ENCODE measurements around the gene MAPKAPK3.

MAPKAPK3 gene

GRCh38 chr3:50617096-50617791 is at the start of gene MAPKAPK3:
MAPKAPK3 (plus strand) TSS chr3:50617151; CDS start chr3:50617566, 415 bp downstream.
- no peak for DNase-seq

DNA sequence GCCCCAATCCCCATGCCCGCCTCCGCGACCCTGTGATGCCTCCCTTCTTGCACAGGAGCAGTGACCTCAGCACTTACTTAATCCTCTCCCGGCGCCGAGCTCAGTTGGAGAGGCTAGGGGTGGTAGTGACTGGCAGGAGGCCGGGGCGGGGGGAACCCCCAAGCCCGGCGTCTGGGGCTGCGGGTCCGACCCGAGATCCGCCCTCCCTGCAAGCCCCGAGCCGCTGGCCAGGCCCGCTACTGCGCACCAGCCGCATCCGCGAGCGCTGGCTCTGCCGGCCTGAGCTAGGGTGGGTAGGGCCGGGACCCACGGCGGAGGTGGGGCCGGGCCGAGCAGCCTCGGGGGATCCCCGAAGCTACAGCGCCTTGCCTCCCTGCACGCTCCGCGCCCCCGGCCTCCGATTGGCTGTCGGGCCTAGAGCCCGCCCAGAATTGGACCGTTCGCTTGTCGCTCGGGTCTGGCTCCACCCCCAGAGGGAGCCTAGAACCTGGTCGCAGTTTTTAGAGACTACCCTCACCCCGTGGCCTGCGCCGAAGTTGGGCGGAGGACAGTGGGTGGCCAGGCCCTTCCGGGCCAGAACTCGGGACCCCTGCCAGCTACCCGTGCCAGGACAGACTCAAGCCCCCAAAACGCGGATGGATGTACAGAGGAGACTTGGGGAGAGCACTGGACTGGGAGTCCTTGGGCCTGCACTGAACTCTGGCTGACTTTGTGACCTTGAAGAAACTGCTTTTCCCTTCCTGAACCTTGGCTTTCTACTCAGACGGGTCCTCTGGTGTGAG is 49.4 kb upstream of the MAPKAPK3 start, which contains the start of gene C3orf18:
C3orf18 (minus strand) TSS at position 362 of the 782 bp plus-strand sequence. CDS start 2,048 bp downstream, outside the sequence.
- peak; percentile 93 for DNase-seq

- peak; percentile 90 for DNase-seq
Observed at GRCh38 chr3:50568947-50569749, 47.8 kb upstream of the MAPKAPK3 start, which contains the start of gene HEMK1. HEMK1 (plus strand) TSS chr3:50569522; CDS start chr3:50571105, 1,583 bp downstream.

DNA sequence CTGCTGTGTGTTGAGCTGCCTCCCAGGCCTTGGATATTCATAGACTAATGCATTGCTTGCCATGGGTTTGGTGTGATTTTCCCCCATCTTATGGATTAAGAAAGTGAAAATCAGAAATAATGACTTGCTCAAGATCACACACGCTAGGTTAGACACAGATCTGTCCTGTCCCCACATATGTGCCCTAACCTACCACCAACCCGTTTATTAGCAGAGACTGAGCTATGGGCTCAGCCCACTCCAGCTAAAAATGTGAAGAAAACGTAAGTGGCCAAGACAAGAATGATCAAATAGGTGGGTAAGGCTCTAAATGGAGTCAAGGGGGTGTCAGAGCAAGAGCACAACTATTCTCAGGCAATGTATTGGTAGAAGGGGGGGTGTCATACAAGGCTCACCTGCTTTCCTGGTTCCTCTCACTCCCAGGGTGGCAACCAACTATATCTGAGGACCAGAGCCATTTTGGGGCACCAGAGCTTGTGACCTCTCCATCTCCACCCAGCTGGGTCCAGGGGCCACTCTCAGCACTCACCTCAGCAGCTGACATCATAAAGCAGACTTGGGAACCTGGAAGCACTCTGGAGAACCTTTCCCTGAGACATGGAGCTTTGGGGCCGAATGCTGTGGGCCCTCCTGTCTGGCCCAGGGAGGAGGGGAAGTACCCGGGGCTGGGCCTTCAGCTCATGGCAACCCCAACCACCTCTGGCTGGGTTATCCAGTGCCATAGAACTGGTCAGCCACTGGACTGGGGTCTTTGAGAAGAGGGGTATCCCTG is 46.3 kb upstream of the MAPKAPK3 start:
- DNase-seq: no peak

DNA sequence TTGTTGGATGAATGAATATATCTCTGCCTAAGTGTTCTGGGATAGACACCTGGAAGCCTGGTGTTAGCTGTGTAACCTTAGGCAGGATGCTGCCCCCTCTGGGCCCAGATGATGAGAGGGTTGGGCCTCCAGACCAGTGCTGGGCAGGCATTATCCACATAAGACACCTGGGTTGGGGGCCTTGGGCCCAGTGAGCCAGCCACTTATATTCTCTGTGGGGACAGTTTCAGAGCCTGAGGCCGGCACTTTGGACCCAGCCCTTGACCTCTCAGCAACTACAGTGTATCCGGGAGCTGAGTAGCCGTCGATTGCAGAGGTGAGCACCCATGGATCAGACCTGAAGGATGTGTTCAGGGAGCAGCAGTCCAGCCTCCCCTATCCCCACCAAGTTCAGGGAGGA is 45.5 kb upstream of the MAPKAPK3 start:
- no peak for DNase-seq

- DNase-seq: peak; percentile 86
Observed at GRCh38 chr3:50572158-50572557, 44.8 kb upstream of the MAPKAPK3 start.

DNA sequence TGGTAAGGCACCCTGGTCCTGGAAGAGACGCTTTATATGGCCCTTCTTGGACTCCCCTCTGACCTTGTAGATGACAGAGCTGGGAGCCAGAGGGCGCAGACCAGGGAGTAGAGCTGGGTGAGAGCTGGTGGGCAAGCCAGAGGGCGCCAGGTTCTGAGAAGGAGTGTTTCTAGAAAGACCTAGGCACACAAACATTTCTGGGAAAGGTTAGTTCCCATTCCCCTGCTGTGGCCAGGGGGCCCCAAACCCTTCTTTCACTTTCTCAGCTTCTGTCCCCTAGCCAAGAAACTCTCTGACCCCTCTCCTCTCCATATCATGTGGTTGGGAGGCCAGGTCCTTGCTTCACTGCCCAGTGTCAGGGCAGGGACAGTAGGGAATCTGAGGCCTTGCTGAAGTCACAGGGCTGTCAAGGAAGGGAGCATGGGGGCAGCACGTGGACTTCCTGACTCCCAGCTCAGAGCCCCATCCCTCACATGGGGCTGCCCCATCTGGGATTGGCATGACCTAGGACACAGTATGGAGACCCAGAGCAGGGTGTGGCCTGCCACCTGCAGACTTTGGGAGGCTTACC is 44.1 kb upstream of the MAPKAPK3 start:
- DNase-seq: peak; percentile 50

DNA sequence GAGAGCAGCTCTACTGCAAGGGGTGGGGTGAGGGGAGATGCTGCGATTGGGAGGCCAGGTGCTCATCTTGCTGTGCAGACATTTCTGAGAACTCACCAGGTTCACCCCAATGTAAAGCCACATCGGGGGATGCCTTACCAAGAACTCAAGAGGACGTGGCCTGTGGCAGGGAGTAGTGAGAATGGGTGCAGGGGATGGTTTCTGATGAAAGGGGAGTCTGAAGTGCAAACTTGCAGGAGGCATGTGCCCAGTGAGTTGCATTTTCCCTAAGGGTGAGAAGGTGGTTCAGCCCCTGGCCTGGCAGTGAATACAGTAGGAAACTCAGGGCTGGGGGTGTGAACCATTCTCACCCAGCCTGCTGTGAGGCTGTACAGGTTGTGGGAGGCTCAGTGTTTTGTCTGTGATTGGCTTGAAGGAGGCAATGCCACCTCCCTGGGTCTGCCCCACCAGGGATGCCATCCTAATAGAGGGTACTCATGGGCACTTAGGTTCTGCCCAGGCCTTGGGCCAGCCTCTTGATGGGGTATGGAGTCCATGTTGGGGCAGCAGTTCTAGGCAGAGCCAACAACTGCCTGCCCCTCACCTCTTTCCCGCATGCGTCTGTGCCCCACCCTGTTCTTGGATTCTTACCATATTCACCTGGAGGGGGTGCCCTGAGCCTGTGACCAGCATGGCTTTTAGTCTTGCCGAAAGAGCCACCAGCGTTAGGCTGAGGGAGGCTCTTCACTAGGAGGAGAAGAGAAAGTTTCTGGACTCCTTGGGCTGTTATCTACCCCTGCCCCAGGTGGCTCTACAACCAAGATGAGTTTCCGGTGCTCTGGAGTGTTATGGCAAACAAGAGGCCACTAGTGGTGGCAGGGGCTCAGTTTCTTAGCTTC is 43.1 kb upstream of the MAPKAPK3 start:
- DNase-seq: peak; percentile 62

DNA sequence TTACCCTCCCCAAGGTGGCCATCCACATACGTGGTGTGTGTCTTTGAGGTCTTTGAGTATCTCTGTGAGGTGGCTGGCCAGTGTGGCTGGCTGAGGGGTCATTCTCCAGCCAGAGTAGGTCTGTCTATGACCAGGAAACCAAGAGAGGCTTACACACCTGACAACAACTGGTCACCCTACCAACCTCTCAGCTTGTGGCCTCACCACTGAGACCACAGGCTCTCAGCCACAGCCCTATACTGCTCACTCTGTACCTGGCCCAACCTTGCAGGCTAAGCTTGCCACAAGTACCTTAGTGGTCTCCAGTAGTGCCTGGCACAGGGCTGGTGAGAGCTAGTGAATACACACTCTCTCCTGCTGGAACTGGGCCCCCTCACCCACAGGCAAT is 42.5 kb upstream of the MAPKAPK3 start:
- no peak for DNase-seq

DNA sequence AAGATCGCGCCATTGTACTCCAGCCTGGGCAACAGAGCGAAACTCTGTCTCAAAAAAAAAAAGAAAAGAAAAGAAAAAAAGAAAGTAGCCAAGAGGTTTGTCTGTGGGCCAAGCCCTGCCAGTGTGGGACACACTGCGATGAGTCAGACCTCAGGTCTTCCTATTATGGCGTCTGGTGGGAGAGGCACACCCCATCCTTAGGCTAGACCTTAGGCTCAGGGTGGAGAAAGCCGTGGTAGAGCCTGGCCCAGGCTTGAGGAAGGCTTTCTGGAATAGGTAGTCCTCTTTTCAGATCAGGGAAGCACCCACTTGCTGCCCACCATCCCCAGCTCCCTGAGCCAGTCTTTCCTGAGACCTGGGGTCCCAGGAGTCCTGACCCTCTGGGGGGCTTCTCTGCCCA is 41.6 kb upstream of the MAPKAPK3 start:
- DNase-seq: no peak

DNA sequence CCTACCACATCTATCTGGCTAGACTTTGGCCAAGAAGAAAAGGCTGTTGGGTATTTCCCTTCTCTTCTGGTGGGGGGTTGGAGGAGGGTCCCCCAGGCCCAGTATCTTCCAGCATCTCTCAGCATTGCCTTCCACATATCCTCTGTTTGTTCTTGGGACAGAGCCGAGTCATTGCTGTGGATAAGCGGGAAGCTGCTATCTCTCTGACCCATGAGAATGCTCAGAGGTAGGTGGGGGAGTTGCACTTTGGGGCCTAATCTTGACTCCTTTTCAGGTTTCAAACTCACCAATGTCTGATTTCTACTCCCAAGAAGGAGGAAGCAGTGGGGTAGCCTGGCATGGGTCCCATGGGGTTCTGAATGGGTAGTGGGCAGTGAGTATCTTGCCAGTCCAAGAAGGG is 39.6 kb upstream of the MAPKAPK3 start:
- DNase-seq: no peak

DNA sequence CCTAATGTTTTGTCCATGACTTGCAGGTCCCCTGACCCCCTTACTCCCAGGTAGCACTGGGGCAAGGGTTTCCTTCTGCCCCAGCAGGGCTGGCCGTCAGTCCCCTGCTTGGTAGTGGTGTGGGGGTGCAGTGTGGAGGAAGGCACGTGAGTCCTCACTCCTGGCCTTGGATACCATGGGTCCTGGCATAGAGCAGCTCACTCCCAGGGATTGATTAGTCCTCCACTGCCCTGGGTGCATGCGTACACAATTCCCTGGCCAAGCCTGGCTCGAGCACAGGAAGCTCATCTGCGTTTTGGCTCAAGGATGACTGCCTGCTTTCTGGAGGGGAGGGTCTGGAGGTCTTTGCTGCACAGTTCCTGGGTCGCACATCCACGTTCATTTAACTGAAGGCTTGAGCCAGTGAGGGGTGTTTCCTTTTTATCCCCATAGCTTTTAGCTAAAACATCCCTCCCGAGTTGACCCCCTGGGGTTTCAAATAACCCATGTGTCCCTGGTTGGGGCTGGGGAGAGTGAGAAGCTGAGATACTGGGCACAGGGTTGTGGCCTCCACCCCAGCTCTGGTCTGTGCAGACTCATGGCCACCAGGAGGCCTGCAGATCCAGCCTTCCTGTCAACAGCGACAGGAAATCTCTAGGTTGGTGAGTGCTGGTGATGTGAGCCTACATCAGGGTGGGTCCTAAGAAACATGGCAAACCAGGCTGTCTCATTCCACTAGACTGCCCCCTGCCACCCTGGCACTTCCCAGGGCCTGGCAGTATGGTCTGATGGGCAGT is 36.1 kb upstream of the MAPKAPK3 start:
- no peak for DNase-seq

GRCh38 chr3:50581459-50581842 is 35.5 kb upstream of the MAPKAPK3 start:
- DNase-seq: no peak

DNA sequence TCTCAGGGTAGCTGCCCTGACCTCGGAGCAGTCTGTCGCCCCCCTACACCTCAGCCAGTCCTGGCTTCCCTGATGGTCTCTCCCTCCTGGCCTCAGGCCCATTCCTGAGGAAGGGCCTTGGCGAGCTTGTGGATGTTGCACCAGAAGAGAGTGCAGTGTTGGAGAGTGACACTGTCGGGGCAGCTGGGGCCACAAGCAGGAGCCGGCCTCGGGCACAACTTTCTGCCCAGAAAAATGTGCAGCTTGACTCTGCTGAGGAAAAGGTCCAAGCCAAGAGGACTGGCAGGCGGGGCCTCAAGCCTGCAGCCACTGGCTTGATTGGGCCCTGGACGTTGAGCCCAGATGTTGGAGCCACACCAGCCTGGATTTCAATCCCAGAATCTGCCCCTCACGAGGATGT is 34.9 kb upstream of the MAPKAPK3 start:
- no peak for DNase-seq

GRCh38 chr3:50583897-50584296 is 33.1 kb upstream of the MAPKAPK3 start:
- no peak for DNase-seq

DNA sequence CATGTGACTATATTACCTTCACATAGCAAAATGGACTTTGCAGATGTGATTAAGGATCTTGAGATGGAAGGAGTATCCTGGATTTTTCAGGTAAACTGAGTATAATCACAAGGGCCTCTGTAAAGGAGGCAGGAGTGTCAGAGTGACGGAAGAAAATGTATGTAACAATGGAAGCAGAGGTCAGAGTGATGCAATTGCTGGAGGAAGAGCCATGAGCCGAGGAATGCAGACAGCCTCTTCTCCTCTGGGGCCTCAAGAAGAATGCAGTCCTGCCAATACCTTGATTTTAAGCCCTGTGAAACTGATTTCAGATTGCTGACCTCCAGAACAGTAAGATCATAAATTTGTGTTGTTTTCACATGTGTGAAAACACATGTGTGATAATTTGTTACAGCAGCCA is 32.6 kb upstream of the MAPKAPK3 start:
- no peak for DNase-seq

DNA sequence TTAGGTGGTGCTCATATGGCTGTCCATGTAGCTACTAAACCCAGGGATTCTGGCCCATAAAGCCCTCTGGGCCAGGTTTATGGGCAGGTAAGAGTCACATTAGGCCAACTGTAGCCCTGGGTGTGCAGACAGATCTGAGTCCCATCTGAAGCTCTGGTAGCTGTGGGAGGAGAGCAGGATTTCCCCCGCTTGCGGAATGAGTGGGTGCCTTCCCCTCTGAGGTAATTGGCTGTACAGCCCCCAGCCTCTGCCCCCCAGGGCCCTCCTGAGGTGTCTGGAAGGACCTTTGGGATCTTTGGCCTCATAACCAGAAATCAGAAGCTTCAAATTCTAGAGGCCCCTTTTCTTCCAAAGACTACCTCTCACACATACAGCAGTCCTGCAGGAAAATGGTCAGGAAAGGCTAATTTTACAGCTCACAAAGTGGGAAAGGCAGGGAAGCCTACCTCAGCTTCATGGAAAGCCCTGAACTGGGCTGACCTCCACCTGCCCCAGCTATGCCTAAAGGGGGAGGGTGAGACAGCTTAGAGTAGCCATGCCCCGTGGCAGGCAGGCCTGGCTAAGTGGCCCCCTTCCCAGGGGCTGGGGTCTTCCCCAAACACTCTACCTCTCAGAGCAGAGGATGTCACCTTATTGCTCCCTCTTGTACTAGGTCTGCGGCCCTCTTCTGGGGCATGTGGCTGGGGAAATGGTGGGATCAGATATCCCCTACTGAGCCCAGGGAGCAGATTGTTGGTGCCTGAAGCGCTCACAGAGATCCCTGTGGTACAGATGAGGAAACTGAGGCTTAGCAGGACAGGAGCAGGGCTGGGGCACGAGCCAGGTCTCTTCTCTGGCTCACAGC is 30.8 kb upstream of the MAPKAPK3 start:
- no peak for DNase-seq

DNA sequence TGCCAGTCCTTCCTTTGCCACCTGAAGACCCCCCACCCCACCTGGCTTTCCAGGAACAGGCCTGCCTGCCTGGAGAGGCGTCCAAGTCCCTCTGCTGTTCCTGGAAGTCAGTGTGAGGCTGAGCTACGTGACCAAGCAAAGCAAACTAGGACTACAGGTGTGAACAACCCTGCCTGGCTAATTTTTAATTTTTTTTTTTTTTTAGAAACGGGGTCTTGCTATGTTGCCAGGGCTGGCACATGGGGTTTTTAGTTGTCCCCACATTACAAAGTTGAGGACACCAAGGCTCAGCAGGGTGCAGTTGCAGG is 30.2 kb upstream of the MAPKAPK3 start:
- no peak for DNase-seq

DNA sequence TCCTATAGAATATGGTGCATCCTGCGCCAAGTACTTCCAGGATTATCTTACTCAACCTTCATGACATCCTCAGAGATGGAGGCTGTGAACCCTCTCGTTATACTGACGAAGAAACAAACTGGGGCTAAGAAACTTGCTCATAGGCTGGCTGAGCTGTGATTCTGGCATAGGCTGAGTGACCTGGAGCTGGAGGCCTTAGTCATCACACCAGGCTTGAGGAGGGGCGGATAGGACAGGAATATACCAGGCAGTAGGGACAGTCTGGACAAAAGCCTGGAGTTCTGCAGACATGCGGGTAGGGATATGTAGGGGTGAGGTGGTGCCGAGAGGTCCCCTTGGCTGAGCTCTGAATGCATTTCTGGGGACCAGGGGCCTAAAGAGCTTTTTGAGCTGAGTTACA is 29.6 kb upstream of the MAPKAPK3 start:
- DNase-seq: no peak

All from activated T-cell treated with anti-CD3 and anti-CD28 coated beads, Interleukin-2, amount 50 U/mL, for 1 hour (primary cell).